ENCODE measurements around the gene NPTN.

Gene NPTN

GRCh38 chr15:73600413-73601335 lies 32.5 kb downstream of the NPTN start:
- DNase-seq (ENCODE audit: extremely low spot score), result no peak
- POLR2A ChIA-PET, result no interaction called here

GRCh38 chr15:73599934-73600333 lies 33.3 kb downstream of the NPTN start:
- no peak for DNase-seq (ENCODE audit: extremely low spot score)
- no peak for TF ChIP-seq CTCF (IDR thresholded peaks at IDR 0.05; ENCODE audit: control extremely low read depth, extremely low read depth, low read depth, missing control alignments)
- POLR2A ChIA-PET, result no interaction called here
- CTCF ChIA-PET, result interaction anchor here (11.0 kb wide), 1 partner anchor 33 kb away, joined by 131 read pairs; the partner anchor contains the start of gene NPTN

More at GRCh38 chr15:73600413-73601335, 32.5 kb downstream of the NPTN start:
- TF ChIP-seq CTCF (IDR thresholded peaks at IDR 0.05; ENCODE audit: control extremely low read depth, extremely low read depth, low read depth, missing control alignments), result no peak
- CTCF ChIA-PET, result interaction anchor here (1.1 to 11.0 kb wide), 4 partner anchors 8 to 33 kb away, joined by 3 to 131 read pairs (median 4); partner anchors contain the start of gene NPTN

DNA sequence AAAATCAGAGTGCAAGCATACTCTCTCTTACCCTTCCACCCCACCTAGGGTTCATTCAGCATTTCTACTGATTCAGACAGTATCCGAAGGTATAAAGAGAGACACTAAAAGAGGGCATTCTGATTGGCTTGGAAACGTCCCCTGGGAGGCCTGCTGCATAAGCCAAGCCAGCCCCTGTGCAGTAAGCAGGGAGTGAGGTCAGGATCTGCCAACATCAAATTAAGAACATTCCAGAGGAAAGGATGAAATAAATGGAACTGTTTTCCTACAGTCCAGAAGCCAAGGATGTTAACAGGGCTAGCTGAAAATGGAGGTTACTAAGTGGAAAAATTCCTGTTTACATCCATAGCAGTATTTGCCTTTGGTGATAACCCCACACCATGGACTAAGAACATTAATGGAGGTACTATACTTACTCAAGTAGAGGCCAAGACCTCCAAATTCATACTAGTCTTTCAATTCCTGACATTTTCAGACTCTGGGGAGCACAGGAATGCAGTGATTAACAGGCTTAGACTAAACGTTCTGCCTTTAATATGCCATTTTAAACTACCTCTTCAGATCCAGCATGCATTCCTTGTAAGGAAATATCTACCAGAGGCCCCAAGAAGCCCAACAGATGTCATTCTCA lies 34.5 kb downstream of the NPTN start:
- ChIA-PET CTCF (interaction anchor here (0.7 to 4.8 kb wide), 2 partner anchors 24 to 38 kb away, joined by 3 to 30 read pairs; no protein-coding TSS in a partner anchor), POLR2A (no interaction called here)
- no peak for DNase-seq (ENCODE audit: extremely low spot score)
- TF ChIP-seq CTCF (IDR thresholded peaks at IDR 0.05; ENCODE audit: control extremely low read depth, extremely low read depth, low read depth, missing control alignments), result no peak

DNA sequence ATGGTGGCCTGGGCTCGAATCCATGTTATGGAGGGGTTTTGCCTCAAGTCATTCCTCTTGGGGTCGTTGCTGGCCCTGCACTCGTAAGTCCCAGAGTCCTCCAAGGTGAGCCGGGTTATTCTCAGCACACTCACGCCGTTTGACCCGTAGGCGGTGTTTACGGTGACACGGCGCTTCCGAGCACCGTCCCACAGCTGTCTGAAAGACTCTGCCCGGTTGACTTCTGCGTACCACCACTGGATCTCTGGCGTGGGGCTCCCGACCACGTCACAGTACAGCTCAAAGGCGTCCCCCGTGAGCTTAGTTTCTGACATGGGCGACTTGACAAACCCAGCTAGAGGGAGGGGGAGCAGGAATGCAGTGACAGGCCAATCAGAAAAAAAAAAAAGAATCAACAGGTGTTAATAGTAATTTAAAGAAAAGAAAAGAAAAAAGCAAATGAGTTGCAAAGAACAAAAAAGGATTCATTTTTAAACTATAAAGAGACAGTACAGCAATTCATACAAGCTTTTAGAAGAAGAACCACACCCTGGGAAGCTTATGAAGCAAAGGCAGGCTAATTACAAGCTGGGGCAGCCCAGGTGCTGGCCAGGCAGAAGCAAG lies 36.1 kb downstream of the NPTN start:
- CTCF ChIA-PET, result interaction anchor here (1.0 to 4.8 kb wide), 3 partner anchors 10 to 108 kb away, joined by 3 to 30 read pairs (median 13); no protein-coding TSS in a partner anchor

DNA sequence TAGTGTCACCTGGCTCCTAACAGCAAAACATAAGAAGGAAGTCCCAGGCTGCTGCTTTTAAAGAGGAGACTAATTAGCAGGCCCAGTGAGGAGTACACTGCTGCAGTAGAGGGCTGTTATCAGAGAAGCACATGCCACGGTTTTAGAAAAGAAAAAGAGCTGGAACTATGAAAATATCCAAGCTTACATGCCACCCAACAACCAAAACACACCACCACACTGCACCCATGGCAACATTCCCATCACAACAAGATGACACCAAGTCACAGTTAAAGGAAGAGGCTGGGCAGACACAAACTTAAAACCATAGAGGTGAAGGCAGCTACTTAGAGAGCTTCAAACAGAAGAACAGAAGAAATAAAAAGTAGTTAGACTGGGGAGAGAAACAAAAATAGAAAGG lies 37.0 kb downstream of the NPTN start:
- DNase-seq (ENCODE audit: extremely low spot score), result no peak
- POLR2A ChIA-PET, result no interaction called here
- TF ChIP-seq CTCF (IDR thresholded peaks at IDR 0.05; ENCODE audit: control extremely low read depth, extremely low read depth, low read depth, missing control alignments), result no peak
- CTCF ChIA-PET, result interaction anchor here (1.0 to 4.8 kb wide), 5 partner anchors 9 to 109 kb away, joined by 3 to 30 read pairs (median 5); no protein-coding TSS in a partner anchor

More for the DNA sequence above, 36.1 kb downstream of the NPTN start:
- POLR2A ChIA-PET, result no interaction called here
- no peak for DNase-seq (ENCODE audit: extremely low spot score)
- TF ChIP-seq CTCF (IDR thresholded peaks at IDR 0.05; ENCODE audit: control extremely low read depth, extremely low read depth, low read depth, missing control alignments), result no peak

DNA sequence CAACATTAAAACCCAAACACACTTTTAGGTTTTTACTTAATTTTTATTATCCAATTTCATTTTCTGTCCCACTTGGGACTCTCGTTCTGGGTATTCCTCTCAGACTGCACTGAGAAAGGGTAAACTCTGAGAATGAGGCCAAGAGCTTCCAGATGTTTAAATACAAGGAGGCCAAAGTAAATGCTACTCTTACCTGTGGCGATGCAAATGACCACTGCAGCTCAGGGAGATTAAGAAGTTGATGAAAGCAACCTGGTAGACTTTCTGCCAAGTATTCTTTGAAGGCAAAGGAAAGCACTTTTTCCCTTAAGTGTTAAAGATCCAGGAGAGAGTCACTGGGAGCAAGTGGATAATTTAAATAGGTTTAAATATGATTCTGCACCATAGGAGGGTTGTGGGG lies 39.1 kb downstream of the NPTN start:
- no peak for DNase-seq (ENCODE audit: extremely low spot score)
- ChIA-PET POLR2A (no interaction called here), CTCF (interaction anchor here (3.5 kb wide), 1 partner anchor 111 kb away, joined by 13 read pairs; no protein-coding TSS in a partner anchor)
- no peak for TF ChIP-seq CTCF (IDR thresholded peaks at IDR 0.05; ENCODE audit: control extremely low read depth, extremely low read depth, low read depth, missing control alignments)
